SKM-1 treated with dmso at 0.1 percent for 144 hours (cell line): Measurements from ENCODE around the gene TRIM26.
A peak's percentile ranks its signal among the peaks of the same experiment; 100 is the strongest.

Experiments used
- DNase-seq: peaks from one replicate; lab custom pipeline; 2025; ENCODE audit not compliant: unreplicated experiment; lab: John Stamatoyannopoulos, UW

TRIM26 gene

GRCh38 chr6:30211899-30212298, 1.3 kb downstream of the TRIM26 start:
- no peak for DNase-seq

GRCh38 chr6:30211306-30211705, 1.9 kb downstream of the TRIM26 start:
- DNase-seq, result no peak

GRCh38 chr6:30207619-30208295, 5.4 kb downstream of the TRIM26 start:
- no peak for DNase-seq

- no peak for DNase-seq
Observed at GRCh38 chr6:30206799-30207618, 6.2 kb downstream of the TRIM26 start.

DNA sequence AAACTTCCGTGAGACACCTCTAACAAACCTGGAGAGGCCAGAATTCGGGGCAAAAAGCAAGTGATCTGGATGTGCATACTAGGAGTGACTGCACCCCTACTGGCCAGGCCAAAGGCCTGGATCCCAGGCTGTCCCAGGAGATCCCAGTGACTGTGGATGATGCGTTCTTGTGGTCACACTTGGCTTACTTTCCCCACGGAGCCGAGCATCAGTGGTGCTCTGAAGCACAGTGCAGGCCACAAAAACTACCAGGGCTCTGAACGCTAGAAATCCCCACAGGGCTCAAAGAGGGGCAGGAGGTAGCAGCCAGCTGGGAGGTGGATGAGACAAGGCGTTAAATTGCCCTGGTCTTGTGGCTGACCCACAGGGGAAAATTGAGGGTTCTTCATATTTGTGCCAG, 7.1 kb downstream of the TRIM26 start:
- DNase-seq, result no peak

DNA sequence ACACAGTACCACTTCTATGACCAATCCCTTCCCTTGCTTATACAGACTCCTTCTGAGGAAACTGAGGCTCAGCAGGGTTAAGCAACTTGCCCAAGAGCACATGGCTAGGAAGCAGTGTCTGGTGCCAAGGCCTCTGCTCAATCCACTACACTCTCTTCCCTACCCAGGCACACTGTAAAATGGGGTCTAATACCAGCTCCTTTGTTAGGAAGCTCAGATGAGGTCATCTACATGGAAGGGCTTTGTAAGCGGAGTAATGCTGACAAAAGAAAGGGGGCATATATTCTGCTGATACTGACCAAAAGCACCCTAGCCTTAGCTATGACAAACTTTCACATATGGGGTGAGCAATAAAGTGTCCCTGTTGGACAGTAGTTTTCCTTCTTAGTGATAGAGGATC, 9.1 kb downstream of the TRIM26 start:
- no peak for DNase-seq

- DNase-seq, result no peak
Observed at GRCh38 chr6:30202366-30202765, 10.8 kb downstream of the TRIM26 start.

DNA sequence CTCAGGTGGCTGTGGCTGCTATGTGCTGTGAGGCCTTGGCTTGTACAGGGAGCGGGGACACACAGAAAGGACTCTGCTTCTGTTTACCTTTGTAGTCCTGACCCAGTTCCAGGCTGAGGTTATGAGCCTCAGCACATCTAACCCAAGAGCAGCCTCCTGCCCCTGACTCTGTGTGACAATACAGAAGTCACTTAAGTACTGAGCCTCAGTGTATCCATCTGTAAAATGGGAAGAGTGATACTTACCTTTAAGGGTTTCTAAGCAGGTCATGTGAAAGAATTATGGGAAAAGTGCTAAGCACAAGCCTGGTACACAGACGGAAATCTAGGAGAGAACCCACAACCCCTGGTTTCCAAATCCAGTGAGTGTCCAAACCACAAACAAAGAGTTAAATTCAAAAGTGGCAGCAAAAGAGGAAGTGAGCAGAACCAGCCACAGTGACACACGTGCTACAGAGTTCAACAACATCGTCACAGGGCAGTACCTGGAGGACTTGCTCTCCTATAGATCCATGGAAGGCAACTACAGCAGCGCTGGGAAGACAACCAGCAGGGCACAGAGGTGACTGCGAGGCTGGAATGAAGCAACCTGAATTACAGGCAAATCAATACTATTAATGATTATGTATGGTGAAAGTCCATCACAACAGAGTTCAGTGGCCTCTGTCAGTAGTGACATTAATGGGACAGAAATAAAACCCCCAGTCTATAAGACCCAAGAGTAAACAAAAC, 12.5 kb downstream of the TRIM26 start:
- DNase-seq, result peak; percentile 94

GRCh38 chr6:30198166-30199084, 14.8 kb downstream of the TRIM26 start:
- DNase-seq, result no peak

GRCh38 chr6:30196376-30196775, 16.8 kb downstream of the TRIM26 start:
- no peak for DNase-seq

DNA sequence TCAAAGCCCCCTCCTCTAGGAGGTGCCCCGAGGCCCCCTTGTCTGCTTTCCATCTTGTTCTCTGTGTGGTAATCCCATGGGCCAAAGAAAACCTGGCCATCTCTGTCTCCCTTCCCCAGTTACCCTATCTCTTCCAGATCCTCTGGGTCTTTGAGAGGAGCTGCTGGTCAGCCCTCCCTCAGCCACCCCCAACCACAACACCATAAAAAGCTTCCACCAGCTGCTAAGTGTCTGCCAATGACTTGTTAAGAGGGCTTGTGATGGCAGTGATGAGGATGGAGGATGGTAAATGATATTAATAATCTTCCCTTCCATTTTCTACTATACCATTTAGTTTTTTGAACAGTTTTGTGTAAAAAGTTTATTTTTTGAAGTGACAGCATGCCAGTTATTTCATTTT, 17.3 kb downstream of the TRIM26 start:
- DNase-seq, result no peak

DNA sequence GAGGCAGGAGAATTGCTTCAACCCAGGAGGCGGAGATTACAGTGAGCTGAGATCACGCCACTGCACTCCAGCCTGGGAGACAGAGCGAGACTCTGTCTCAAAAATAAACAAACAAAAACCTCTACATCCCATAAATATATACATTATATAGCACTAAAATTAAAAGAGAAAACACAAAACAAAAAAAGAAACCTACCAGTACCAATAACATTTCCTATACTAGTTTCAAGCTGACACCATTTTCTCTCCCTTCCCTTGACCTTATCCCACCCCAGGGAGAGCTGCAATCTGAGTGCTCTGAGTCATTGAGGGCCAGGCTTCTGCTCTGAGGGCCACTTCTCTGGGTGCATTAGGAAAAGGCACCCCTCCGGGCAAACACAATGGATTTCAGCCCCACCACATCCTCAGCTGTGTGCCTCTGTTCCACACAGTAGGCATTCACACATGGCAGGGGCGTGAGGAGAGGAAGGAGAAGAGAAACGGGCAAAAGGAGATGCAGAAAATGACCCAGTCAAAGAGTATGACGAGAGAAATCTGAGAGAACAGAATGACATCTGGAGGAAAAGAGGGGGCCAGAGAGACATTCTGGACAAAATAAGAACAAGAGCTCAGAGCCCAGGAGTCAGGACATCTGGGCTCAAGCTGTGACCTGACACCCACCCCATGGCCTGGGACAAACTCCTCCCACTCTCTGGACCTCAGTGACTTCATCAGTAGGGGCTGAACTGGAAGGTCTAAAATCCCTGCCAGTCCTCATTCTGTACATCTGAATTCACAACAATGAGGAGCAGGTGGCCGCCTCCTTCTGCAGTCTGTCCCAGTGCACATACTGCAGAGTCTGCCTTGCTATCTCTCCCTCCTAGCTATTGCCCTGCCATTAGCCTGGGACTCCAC, 18.2 kb downstream of the TRIM26 start:
- DNase-seq, result no peak

DNA sequence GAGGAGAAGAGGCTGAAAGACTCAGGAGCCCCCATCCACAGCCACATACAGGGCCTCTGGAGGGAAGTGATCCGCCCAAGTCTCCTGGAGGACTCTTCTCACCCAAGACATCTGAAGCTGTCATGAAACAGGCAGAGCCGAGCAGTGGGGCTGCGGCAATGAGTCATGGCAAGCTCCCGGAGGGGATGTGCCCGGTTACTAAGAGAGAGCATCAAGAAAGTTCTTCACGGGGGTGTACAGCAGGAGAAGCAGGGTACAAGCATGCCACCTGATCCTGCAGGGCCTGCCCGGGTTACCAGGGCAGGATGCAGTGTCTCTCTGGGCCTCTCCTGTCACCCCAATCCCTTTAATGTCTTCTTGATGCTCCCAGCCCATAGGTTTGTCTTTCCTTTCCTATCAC, 21.1 kb downstream of the TRIM26 start:
- no peak for DNase-seq

DNA sequence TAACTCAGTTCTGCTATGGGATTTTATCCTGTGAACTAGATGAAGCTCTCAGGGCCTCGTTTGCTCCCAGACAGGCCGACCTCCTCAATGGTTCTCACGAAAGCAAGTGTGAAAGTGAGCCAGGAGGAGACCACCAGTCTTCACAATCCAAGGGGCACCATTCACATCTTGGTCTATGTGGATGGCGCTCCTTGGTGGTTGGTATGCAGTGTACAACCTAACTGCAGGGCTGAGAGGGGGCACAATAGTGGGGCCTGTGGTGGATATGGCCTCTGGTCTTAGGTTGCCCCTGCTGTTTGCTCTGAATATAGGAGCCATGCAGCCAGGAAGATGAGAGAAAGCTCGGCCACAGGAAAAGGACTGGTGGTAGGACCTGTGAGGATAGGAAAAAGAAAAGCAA, 24.7 kb downstream of the TRIM26 start:
- DNase-seq, result no peak

- DNase-seq, result no peak
Observed at GRCh38 chr6:30185846-30186484, 27.2 kb downstream of the TRIM26 start.

DNA sequence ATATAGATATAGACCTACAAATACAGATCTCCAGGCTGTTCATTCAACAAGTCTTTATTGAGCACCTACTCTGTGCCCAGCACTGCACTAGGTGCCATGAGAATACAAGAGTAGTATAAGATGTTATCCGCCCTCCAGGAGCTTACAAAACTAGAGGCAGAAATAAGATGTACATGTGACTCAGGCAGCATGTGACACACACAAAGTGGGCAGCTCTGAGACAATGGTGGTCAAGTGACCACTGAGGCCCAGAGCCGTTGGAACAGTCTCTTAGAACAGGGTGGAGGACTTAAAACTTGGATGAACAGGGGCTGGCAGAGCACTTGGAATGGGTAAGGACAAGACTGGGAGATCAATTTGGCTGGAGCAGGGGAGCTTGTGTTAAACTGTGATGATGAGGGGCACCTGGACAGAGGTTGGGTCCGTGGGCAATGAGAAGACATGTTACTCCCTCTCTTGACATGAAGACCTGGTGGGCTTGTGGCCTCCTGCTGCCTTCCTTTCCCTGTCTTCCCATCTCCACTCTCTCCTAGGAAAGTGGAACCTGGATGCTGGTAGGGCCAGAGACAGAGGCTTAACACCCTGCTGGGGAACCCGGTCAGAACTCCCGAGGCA, 28.7 kb downstream of the TRIM26 start:
- DNase-seq, result no peak

GRCh38 chr6:30180145-30180544, 33.1 kb downstream of the TRIM26 start:
- DNase-seq, result no peak

DNA sequence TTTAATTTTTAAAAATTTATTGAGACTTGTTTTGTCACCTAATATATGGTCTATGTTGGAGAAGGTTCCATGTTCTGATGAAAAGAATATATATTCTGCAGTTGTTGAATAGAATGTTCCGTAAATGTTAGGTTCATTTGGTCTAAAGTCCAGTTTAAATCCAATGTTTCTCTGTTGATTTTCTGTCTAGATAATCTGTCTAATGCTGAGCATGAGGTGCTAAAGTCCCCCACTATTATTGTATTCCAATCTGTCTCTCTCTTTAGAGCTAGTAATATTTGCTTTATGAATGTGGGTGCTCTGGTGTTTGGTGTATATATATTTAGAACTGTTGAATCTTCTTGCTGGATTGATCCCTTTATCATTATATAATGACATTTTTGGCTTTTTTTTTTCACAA, 34.4 kb downstream of the TRIM26 start:
- DNase-seq, result no peak

DNA sequence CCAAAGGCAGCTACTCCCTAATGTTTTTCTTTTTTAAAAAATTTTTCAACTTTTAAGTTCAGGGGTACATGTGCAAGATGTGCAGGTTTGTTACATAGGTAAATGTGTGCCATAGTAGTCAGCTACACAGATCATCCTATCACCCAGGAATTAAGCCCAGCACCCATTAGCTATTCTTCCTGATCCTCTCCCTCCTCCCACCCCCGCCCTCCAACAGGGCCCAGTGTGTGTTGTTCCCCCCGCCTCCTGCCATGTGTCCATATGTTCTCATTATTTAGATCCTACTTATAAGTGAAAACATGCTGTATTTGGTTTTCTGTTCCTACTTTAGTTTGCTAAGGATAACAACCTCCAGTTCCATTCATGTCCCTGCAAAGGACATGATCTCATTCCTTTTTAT, 37.4 kb downstream of the TRIM26 start:
- DNase-seq, result no peak
